ENCODE data around the gene PDGFD.

GRCh38 chr11:103927535-103927934, 236.4 kb downstream of the PDGFD start:
- TF ChIP-seq POLR2A (IDR thresholded peaks at IDR 0.05) (no peak), CTCF (IDR thresholded peaks at IDR 0.05) (no peak), EP300 (IDR thresholded peaks at IDR 0.05) (no peak)
